Measurements from ENCODE around the gene GTPBP4.

- peak; percentile 92 for TF ChIP-seq REST (IDR thresholded peaks at IDR 0.05)
- TF ChIP-seq CTCF (IDR thresholded peaks at IDR 0.05; ENCODE audit: low read depth, low read length, missing input control) = no peak
- TF ChIP-seq RAD21 (IDR thresholded peaks at IDR 0.05) = peak in 1 of 2 donors; percentile 22
- TF ChIP-seq TAF1 (conservative IDR thresholded peaks at IDR 0.05) = peak; percentile 70
- TF ChIP-seq YY1 (IDR thresholded peaks at IDR 0.05) = peak; percentile 90
- no peak for TF ChIP-seq HNF4A (conservative IDR thresholded peaks at IDR 0.05)
- TF ChIP-seq ZBTB33 (IDR thresholded peaks at IDR 0.05) = peak; percentile 60
These were observed 60.6 kb downstream of the GTPBP4 start, which contains the start of gene IDI1 for GRCh38 chr10:1048732-1049424.
